Ovary (tissue), 3 donors: ENCODE measurements around the gene EHMT2.

Experiments used
- POLR2A ChIP-seq: fragments of 450-650 bp; IDR thresholded peaks from one replicate; pipeline ENCODE4 v1.6.1; 2017; ENCODE audit warnings: antibody characterized with exemption, mild to moderate bottlenecking, moderate library complexity
- TF ChIP-seq, protein P1 (sequence below), 3 donors: fragments of 450-650 bp in 2 of 3; fragments of 200-600 bp in 1 of 3; IDR thresholded peaks; one replicate each; pipeline versions ENCODE4 v1.5.1 to v1.8.0; 2016 to 2022; ENCODE audit warnings: antibody characterized with exemption in 3 of 3, mild to moderate bottlenecking in 1 of 3
- donor health status: DM: no; HTN: no; CAD: no.

DNA sequence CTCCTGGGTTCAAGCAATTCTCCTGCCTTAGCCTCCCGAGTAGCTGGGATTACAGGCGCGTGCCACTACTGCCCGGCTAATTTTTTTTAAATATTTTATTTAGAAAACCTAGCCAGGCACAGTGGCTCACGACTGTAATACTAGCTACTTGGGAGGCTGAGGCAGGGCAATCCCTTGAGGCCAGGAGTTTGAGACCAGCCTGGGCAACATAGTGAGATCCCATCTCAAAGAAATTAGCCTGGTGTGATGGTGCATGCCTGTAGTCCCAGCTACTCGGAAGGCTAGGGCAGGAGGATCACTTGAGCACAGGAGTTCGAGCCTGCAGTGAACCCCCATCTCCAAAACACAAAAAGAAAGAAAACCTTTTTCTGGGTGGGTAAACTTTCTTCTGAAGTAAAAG lies 21.1 kb downstream of the EHMT2 start:
- TF ChIP-seq, protein P1, sequence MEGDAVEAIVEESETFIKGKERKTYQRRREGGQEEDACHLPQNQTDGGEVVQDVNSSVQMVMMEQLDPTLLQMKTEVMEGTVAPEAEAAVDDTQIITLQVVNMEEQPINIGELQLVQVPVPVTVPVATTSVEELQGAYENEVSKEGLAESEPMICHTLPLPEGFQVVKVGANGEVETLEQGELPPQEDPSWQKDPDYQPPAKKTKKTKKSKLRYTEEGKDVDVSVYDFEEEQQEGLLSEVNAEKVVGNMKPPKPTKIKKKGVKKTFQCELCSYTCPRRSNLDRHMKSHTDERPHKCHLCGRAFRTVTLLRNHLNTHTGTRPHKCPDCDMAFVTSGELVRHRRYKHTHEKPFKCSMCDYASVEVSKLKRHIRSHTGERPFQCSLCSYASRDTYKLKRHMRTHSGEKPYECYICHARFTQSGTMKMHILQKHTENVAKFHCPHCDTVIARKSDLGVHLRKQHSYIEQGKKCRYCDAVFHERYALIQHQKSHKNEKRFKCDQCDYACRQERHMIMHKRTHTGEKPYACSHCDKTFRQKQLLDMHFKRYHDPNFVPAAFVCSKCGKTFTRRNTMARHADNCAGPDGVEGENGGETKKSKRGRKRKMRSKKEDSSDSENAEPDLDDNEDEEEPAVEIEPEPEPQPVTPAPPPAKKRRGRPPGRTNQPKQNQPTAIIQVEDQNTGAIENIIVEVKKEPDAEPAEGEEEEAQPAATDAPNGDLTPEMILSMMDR (IDR thresholded peaks at IDR 0.05): no peak
- TF ChIP-seq POLR2A: no peak
